K562 (cell line): ENCODE measurements around the gene ELP1. TPM values are rescaled to one million over a fixed set of nuclear protein-coding genes. Genes with fewer than 3 reads are reported as not detected.

Experiments
- ATAC-seq: fragments of 200-7000 bp; cut with Tn5 transposase; 3 replicates; pipeline ENCODE4 v1.9.1; 2020; ENCODE audit warnings: moderate library complexity
- BruUV-seq: library from RNA; stranded (reverse); fragments of 400-500 nt; replicated peaks from 2 replicates; lab custom pipeline; 2021; lab: Mats Ljungman, UMichigan
- CTCF ChIA-PET: fragments of 300-600 bp; formaldehyde crosslinking; extraction: SDS; loops from one replicate; lab custom pipeline; 2021; ENCODE audit warnings: low intra/inter-chr PET ratio; lab: Yijun Ruan, JAX
- POLR2A ChIA-PET: fragments of 300-600, 350-650 bp; sonication (Branson Sonifier 250); formaldehyde crosslinking; extraction: SDS; loops from one replicate; lab custom pipeline; 2021; ENCODE audit warnings: antibody characterized with exemption, inconsistent platforms; lab: Yijun Ruan, JAX
- DNase-seq, 4 experiments: peaks; one replicate each; pipeline versions ENCODE4 v3.0.0 to v3.0.0-alpha.2; 2011 to 2018; ENCODE audit warnings: low spot score in 3 of 4, mixed read lengths in 3 of 4; ENCODE audit errors: extremely low read depth in 1 of 4
- FAIRE-seq: peaks from 2 replicates; lab custom pipeline; 2011; peaks lifted over from hg19 to GRCh38; lab: Jason Lieb, UNC
- H2AFZ ChIP-seq: 2 replicates; pipeline ENCODE4 v1.6.0; 2011; ENCODE audit warnings: low read depth, low read length, control low read depth, inconsistent platforms
- H3K27ac ChIP-seq: fragments of 200-600 bp; 3 replicates; pipeline ENCODE4 v1.8.0; 2011; ENCODE audit warnings: low read depth, mild to moderate bottlenecking, control low read depth, inconsistent platforms, low read length, moderate library complexity, mixed read lengths; ENCODE audit errors: extremely low read depth
- H3K27me3 ChIP-seq, 2 experiments: fragments of 300-600 bp in 1 of 2; 2 replicates in 1 of 2; 3 replicates in 1 of 2; pipeline versions ENCODE4 v1.6.0 to v1.8.0; 2011; ENCODE audit warnings: inconsistent platforms in 2 of 2, low read length in 2 of 2, mild to moderate bottlenecking in 1 of 2, mixed read lengths in 1 of 2, moderate library complexity in 1 of 2; ENCODE audit not compliant: control insufficient read depth in 2 of 2, insufficient read depth in 2 of 2
- H3K36me3 ChIP-seq: fragments of 300-600 bp; 3 replicates; pipeline ENCODE4 v1.8.0; 2011; ENCODE audit warnings: mild to moderate bottlenecking, low read length, inconsistent platforms; ENCODE audit not compliant: control insufficient read depth, insufficient read depth
- H3K4me1 ChIP-seq, 2 experiments: fragments of 200-600 bp in 1 of 2; replicated peaks in 1 of 2; 2 replicates in 1 of 2; 3 replicates in 1 of 2; pipeline versions ENCODE4 v1.5.1 to v1.8.0; 2011; ENCODE audit warnings: inconsistent platforms in 2 of 2, low read length in 2 of 2, mild to moderate bottlenecking in 1 of 2, mixed read lengths in 1 of 2, moderate library complexity in 1 of 2; ENCODE audit not compliant: control insufficient read depth in 2 of 2, insufficient read depth in 2 of 2
- H3K4me2 ChIP-seq: 2 replicates; pipeline ENCODE4 v1.6.1; 2011; ENCODE audit warnings: low read length, control low read depth, inconsistent platforms, mixed read lengths; ENCODE audit not compliant: insufficient read depth
- H3K4me3 ChIP-seq: fragments of 200-600 bp; sonication (generic), shearing (Covaris generic); 2 replicates; pipeline ENCODE4 v1.5.1; 2016; ENCODE audit warnings: control low read depth, inconsistent platforms
- H3K79me2 ChIP-seq: fragments of 200-600 bp; 3 replicates; pipeline ENCODE4 v1.8.0; 2011; ENCODE audit warnings: low read length, inconsistent platforms; ENCODE audit not compliant: control insufficient read depth, insufficient read depth
- H3K9ac ChIP-seq, 2 experiments: 2 replicates each; pipeline versions ENCODE4 v1.6.0 to v1.6.1; 2011; ENCODE audit warnings: low read depth in 2 of 2, low read length in 2 of 2, control low read depth in 1 of 2, inconsistent platforms in 1 of 2, mild to moderate bottlenecking in 1 of 2, mixed read lengths in 1 of 2; ENCODE audit not compliant: insufficient read depth in 1 of 2
- H3K9me1 ChIP-seq: one replicate; pipeline ENCODE4 v1.6.0; 2011; ENCODE audit warnings: inconsistent platforms, mild to moderate bottlenecking, low read length, moderate library complexity; ENCODE audit not compliant: control insufficient read depth, insufficient read depth
- H3K9me3 ChIP-seq: replicated peaks from 2 replicates; pipeline ENCODE4 v1.5.1; 2011; ENCODE audit warnings: low read depth, low read length, inconsistent platforms; ENCODE audit not compliant: control insufficient read depth, insufficient read depth
- H4K20me1 ChIP-seq: replicated peaks from 2 replicates; pipeline ENCODE4 v1.6.1; 2011; ENCODE audit warnings: low read length, inconsistent platforms, mixed read lengths; ENCODE audit not compliant: control insufficient read depth, insufficient read depth
- ELF1 ChIP-seq: fragments of 200-800 bp; sonication (Bioruptor generic); IDR thresholded peaks from 2 replicates; pipeline ENCODE4 v1.6.1; 2016; ENCODE audit warnings: missing genetic modification characterization, missing compliant biosample characterization
- GABPB2 ChIP-seq: fragments of 250-450 bp; sonication (Bioruptor Pico); conservative IDR thresholded peaks from 2 replicates; pipeline ENCODE4 v1.5.1; 2021; ENCODE audit warnings: mild to moderate bottlenecking
- HDAC3 ChIP-seq: fragments of 450-650 bp; IDR thresholded peaks from 2 replicates; pipeline ENCODE4 v1.6.1; 2018; ENCODE audit warnings: borderline replicate concordance, mild to moderate bottlenecking, moderate library complexity; ENCODE audit not compliant: partially characterized antibody
- STAT5A ChIP-seq: IDR thresholded peaks from 2 replicates; pipeline ENCODE4 v1.6.1; 2012; ENCODE audit warnings: low read length, inconsistent platforms, borderline replicate concordance
- TEAD4 ChIP-seq, 2 experiments: sonication (generic) in 1 of 2; formaldehyde crosslinking in 1 of 2; IDR thresholded peaks; 2 replicates each; pipeline versions ENCODE4 v1.6.1 to v1.8.0; 2012 to 2022; ENCODE audit warnings: borderline replicate concordance in 1 of 2, inconsistent platforms in 1 of 2, low read length in 1 of 2, mild to moderate bottlenecking in 1 of 2, missing genetic modification reagents in 1 of 2
- ZNF217 ChIP-seq: sonication (generic); formaldehyde crosslinking; IDR thresholded peaks from 2 replicates; pipeline ENCODE4 v1.8.0; 2022; ENCODE audit warnings: mild to moderate bottlenecking, missing genetic modification reagents
- in situ Hi-C: fragments of 300-500 bp; cut with MboI; formaldehyde crosslinking; loops from 4 replicates; pipeline ENCODE4 v1.15.0; 2018; ENCODE audit warnings: inconsistent platforms, mixed read lengths
- intact Hi-C: fragments of 100-400 bp; cut with micrococcal nuclease; formaldehyde crosslinking; loops from 2 replicates; pipeline ENCODE4 v1.14.2; 2022
- polyA plus RNA-seq, 8 experiments: library from polyadenylated mRNA; depleted of rRNA in 4 of 8; stranded (reverse) in 5 of 8; unstranded in 3 of 8; fragments of >200 nt; fragmentation: Nextera tagmentation in 2 of 8; fragmentation: Illumina TruSeq in 1 of 8; extraction: Ambion mirVana in 2 of 8; extraction: Trizol in 1 of 8; gene quantifications; 2 replicates each; pipeline versions ENCODE4 v1.2.1 to v1.2.3, GENCODE V29; 2011 to 2014; ENCODE audit warnings: inconsistent platforms in 1 of 8, missing spikeins in 1 of 8
- total RNA-seq, 7 experiments: library from RNA; depleted of rRNA in 6 of 7; stranded (reverse); fragments of >200 nt in 6 of 7; fragmentation: Illumina TruSeq in 2 of 7; extraction: Trizol in 2 of 7; gene quantifications; 2 replicates each; pipeline versions ENCODE4 v1.2.1 to v1.2.3, GENCODE V29; 2011 to 2021; ENCODE audit warnings: low replicate concordance in 1 of 7
- TF ChIP-seq, protein P1 (sequence below): fragments of 450-650 bp; formaldehyde crosslinking; IDR thresholded peaks from 2 replicates; pipeline ENCODE4 v1.4.0; 2022; ENCODE audit warnings: mild to moderate bottlenecking, moderate library complexity
- TF ChIP-seq, protein P2 (sequence below): fragments of 250-450 bp; sonication (Bioruptor Pico); IDR thresholded peaks from 2 replicates; pipeline ENCODE4 v1.8.0; 2022; ENCODE audit warnings: inconsistent platforms, mild to moderate bottlenecking, moderate library complexity, borderline replicate concordance
- TF ChIP-seq, protein P3 (sequence below): fragments of 200-600 bp; sonication (generic); IDR thresholded peaks from one replicate; pipeline ENCODE4 v1.6.1; 2012; ENCODE audit warnings: mild to moderate bottlenecking, low read depth, low read length, inconsistent platforms

ELP1 gene
- total and polyA plus RNA-seq, 9 of the 15 experiments (the other 6 are each of a cell fraction or from before 2014, with no cell fraction given): 17.0 to 48.6 (median 39.7) TPM

DNA sequence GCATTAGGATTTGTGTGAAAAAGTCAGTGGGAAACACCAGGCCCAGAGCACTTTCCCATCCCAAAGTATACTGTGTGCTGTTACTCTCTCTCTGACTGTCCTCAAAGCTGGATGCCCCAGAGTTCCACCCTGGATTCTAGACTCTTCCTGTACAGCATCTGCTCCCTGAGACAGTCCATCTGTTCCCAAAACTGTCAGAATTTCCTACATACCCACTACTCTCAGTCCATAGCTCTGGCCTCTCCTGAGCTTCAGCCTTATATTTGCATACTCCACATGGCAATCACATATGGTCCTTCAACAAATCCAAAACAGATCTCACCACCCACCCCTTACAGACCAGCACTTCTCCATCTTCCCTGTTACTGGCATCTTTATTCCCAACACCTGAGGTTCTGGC, 9.5 kb downstream of the ELP1 start:
- Histone ChIP-seq H3K27ac (no peak overlapping the region), H3K4me3 (no peak overlapping the region), H3K9ac (no peak overlapping the region), H4K20me1 (no peaks in the 10 kb centered on the region), H3K4me1 (no peaks in the 10 kb centered on the region), H2AFZ (no peak overlapping the region), H3K9me3 (no peaks in the 10 kb centered on the region), H3K9me1 (no peaks in the 10 kb centered on the region), H3K27me3 (no peaks in the 10 kb centered on the region), H3K4me2 (no peak overlapping the region), H3K36me3 (peaks cover 89% of the 10 kb centered on the region), H3K79me2 (no peaks in the 10 kb centered on the region)
- in situ Hi-C loops: no loop called here
- FAIRE-seq (no peak), DNase-seq (no peak), ATAC-seq (no peak)
- BruUV-seq: no TSS peak
- ChIA-PET CTCF (no interaction called here), POLR2A (interaction anchor here (1.0 kb wide), 1 partner anchor 9 kb away, joined by 3 read pairs; no protein-coding TSS in a partner anchor)
- intact Hi-C loops: no loop called here
- TF ChIP-seq, protein P1, sequence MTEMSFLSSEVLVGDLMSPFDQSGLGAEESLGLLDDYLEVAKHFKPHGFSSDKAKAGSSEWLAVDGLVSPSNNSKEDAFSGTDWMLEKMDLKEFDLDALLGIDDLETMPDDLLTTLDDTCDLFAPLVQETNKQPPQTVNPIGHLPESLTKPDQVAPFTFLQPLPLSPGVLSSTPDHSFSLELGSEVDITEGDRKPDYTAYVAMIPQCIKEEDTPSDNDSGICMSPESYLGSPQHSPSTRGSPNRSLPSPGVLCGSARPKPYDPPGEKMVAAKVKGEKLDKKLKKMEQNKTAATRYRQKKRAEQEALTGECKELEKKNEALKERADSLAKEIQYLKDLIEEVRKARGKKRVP: no peak
- TF ChIP-seq ZNF217: no peak
- TF ChIP-seq STAT5A: no peak
- TF ChIP-seq TEAD4 (IDR thresholded peaks at IDR 0.05; ENCODE audit: low read length): no peak
- TF ChIP-seq TEAD4 (CRISPR knock-in tag; IDR thresholded peaks at IDR 0.05; ENCODE audit: borderline replicate concordance): no peak
- TF ChIP-seq, protein P2, sequence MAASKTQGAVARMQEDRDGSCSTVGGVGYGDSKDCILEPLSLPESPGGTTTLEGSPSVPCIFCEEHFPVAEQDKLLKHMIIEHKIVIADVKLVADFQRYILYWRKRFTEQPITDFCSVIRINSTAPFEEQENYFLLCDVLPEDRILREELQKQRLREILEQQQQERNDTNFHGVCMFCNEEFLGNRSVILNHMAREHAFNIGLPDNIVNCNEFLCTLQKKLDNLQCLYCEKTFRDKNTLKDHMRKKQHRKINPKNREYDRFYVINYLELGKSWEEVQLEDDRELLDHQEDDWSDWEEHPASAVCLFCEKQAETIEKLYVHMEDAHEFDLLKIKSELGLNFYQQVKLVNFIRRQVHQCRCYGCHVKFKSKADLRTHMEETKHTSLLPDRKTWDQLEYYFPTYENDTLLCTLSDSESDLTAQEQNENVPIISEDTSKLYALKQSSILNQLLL (CRISPR knock-in tag): no peak
- no peak for TF ChIP-seq GABPB2 (CRISPR knock-in tag)
- TF ChIP-seq, protein P3, sequence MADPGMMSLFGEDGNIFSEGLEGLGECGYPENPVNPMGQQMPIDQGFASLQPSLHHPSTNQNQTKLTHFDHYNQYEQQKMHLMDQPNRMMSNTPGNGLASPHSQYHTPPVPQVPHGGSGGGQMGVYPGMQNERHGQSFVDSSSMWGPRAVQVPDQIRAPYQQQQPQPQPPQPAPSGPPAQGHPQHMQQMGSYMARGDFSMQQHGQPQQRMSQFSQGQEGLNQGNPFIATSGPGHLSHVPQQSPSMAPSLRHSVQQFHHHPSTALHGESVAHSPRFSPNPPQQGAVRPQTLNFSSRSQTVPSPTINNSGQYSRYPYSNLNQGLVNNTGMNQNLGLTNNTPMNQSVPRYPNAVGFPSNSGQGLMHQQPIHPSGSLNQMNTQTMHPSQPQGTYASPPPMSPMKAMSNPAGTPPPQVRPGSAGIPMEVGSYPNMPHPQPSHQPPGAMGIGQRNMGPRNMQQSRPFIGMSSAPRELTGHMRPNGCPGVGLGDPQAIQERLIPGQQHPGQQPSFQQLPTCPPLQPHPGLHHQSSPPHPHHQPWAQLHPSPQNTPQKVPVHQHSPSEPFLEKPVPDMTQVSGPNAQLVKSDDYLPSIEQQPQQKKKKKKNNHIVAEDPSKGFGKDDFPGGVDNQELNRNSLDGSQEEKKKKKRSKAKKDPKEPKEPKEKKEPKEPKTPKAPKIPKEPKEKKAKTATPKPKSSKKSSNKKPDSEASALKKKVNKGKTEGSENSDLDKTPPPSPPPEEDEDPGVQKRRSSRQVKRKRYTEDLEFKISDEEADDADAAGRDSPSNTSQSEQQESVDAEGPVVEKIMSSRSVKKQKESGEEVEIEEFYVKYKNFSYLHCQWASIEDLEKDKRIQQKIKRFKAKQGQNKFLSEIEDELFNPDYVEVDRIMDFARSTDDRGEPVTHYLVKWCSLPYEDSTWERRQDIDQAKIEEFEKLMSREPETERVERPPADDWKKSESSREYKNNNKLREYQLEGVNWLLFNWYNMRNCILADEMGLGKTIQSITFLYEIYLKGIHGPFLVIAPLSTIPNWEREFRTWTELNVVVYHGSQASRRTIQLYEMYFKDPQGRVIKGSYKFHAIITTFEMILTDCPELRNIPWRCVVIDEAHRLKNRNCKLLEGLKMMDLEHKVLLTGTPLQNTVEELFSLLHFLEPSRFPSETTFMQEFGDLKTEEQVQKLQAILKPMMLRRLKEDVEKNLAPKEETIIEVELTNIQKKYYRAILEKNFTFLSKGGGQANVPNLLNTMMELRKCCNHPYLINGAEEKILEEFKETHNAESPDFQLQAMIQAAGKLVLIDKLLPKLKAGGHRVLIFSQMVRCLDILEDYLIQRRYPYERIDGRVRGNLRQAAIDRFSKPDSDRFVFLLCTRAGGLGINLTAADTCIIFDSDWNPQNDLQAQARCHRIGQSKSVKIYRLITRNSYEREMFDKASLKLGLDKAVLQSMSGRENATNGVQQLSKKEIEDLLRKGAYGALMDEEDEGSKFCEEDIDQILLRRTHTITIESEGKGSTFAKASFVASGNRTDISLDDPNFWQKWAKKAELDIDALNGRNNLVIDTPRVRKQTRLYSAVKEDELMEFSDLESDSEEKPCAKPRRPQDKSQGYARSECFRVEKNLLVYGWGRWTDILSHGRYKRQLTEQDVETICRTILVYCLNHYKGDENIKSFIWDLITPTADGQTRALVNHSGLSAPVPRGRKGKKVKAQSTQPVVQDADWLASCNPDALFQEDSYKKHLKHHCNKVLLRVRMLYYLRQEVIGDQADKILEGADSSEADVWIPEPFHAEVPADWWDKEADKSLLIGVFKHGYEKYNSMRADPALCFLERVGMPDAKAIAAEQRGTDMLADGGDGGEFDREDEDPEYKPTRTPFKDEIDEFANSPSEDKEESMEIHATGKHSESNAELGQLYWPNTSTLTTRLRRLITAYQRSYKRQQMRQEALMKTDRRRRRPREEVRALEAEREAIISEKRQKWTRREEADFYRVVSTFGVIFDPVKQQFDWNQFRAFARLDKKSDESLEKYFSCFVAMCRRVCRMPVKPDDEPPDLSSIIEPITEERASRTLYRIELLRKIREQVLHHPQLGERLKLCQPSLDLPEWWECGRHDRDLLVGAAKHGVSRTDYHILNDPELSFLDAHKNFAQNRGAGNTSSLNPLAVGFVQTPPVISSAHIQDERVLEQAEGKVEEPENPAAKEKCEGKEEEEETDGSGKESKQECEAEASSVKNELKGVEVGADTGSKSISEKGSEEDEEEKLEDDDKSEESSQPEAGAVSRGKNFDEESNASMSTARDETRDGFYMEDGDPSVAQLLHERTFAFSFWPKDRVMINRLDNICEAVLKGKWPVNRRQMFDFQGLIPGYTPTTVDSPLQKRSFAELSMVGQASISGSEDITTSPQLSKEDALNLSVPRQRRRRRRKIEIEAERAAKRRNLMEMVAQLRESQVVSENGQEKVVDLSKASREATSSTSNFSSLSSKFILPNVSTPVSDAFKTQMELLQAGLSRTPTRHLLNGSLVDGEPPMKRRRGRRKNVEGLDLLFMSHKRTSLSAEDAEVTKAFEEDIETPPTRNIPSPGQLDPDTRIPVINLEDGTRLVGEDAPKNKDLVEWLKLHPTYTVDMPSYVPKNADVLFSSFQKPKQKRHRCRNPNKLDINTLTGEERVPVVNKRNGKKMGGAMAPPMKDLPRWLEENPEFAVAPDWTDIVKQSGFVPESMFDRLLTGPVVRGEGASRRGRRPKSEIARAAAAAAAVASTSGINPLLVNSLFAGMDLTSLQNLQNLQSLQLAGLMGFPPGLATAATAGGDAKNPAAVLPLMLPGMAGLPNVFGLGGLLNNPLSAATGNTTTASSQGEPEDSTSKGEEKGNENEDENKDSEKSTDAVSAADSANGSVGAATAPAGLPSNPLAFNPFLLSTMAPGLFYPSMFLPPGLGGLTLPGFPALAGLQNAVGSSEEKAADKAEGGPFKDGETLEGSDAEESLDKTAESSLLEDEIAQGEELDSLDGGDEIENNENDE: no peak
- TF ChIP-seq ELF1: no peak
- no peak for TF ChIP-seq HDAC3
